ENCODE measurements around the gene DCDC1.

Gene DCDC1

GRCh38 chr11:31109446-31109845 is 260.1 kb downstream of the DCDC1 start:
- TF ChIP-seq REST (IDR thresholded peaks at IDR 0.05; ENCODE audit: insufficient read depth in 1 of 2, low read depth in 2 of 2, low read length in 2 of 2) (no peak), FOXP2 (optimal IDR thresholded peaks at IDR 0.05; ENCODE audit: borderline replicate concordance, extremely low read depth, extremely low read length, insufficient read depth) (no peak), TAF1 (IDR thresholded peaks at IDR 0.05; ENCODE audit: borderline replicate concordance, insufficient read depth, low read length) (no peak), POLR2AphosphoS5 (IDR thresholded peaks at IDR 0.05; ENCODE audit: low read depth, low read length) (no peak)

- no peak for TF ChIP-seq SIN3A (IDR thresholded peaks at IDR 0.05; ENCODE audit: borderline replicate concordance, insufficient read depth, low read length)
- TF ChIP-seq REST (IDR thresholded peaks at IDR 0.05; ENCODE audit: insufficient read depth in 1 of 2, low read depth in 2 of 2, low read length in 2 of 2) = no peak
- TF ChIP-seq POLR2AphosphoS5 (IDR thresholded peaks at IDR 0.05; ENCODE audit: low read depth, low read length) = no peak
- TF ChIP-seq TAF1 (IDR thresholded peaks at IDR 0.05; ENCODE audit: borderline replicate concordance, insufficient read depth, low read length) = no peak
- TF ChIP-seq FOXP2 (optimal IDR thresholded peaks at IDR 0.05; ENCODE audit: borderline replicate concordance, extremely low read depth, extremely low read length, insufficient read depth) = no peak
Measured at GRCh38 chr11:31107649-31108048, 261.9 kb downstream of the DCDC1 start.

- TF ChIP-seq FOXP2 (optimal IDR thresholded peaks at IDR 0.05; ENCODE audit: borderline replicate concordance, extremely low read depth, extremely low read length, insufficient read depth) = no peak
- no peak for TF ChIP-seq POLR2AphosphoS5 (IDR thresholded peaks at IDR 0.05; ENCODE audit: low read depth, low read length)
- no peak for TF ChIP-seq SIN3A (IDR thresholded peaks at IDR 0.05; ENCODE audit: borderline replicate concordance, insufficient read depth, low read length)
- TF ChIP-seq TAF1 (IDR thresholded peaks at IDR 0.05; ENCODE audit: borderline replicate concordance, insufficient read depth, low read length) = no peak
- no peak for TF ChIP-seq REST (IDR thresholded peaks at IDR 0.05; ENCODE audit: insufficient read depth in 1 of 2, low read depth in 2 of 2, low read length in 2 of 2)
Measured at GRCh38 chr11:31106968-31107576, 262.5 kb downstream of the DCDC1 start.

- TF ChIP-seq TAF1 (IDR thresholded peaks at IDR 0.05; ENCODE audit: borderline replicate concordance, insufficient read depth, low read length) (no peak), REST (IDR thresholded peaks at IDR 0.05; ENCODE audit: insufficient read depth in 1 of 2, low read depth in 2 of 2, low read length in 2 of 2) (no peak)
Measured at GRCh38 chr11:31106326-31106725, 263.2 kb downstream of the DCDC1 start.

- TF ChIP-seq FOXP2 (optimal IDR thresholded peaks at IDR 0.05; ENCODE audit: borderline replicate concordance, extremely low read depth, extremely low read length, insufficient read depth) (no peak), TAF1 (IDR thresholded peaks at IDR 0.05; ENCODE audit: borderline replicate concordance, insufficient read depth, low read length) (no peak), POLR2AphosphoS5 (IDR thresholded peaks at IDR 0.05; ENCODE audit: low read depth, low read length) (no peak), SIN3A (IDR thresholded peaks at IDR 0.05; ENCODE audit: borderline replicate concordance, insufficient read depth, low read length) (no peak), REST (IDR thresholded peaks at IDR 0.05; ENCODE audit: insufficient read depth in 1 of 2, low read depth in 2 of 2, low read length in 2 of 2) (no peak)
Measured at GRCh38 chr11:31102875-31103274, 266.7 kb downstream of the DCDC1 start.

All from PFSK-1 (cell line).